K562 (cell line): Measurements from ENCODE around the gene B3GAT1.

Experiments used
- POLR2A ChIP-seq: fragments of 450-650 bp; conservative IDR thresholded peaks from 2 replicates; pipeline ENCODE4 v1.6.1; 2016
- POLR2G ChIP-seq: fragments of 200-400 bp; formaldehyde crosslinking; IDR thresholded peaks from 2 replicates; pipeline ENCODE4 v1.6.1; 2017; ENCODE audit warnings: low read depth, mild to moderate bottlenecking, antibody characterized with exemption, low read length, moderate library complexity
- RCOR1 ChIP-seq, 2 experiments: IDR thresholded peaks; 2 replicates each; pipeline ENCODE4 v1.6.1; 2012; ENCODE audit warnings: low read depth in 2 of 2, low read length in 2 of 2, borderline replicate concordance in 1 of 2, improper control_type of control experiment in 1 of 2
- U2AF1 ChIP-seq: fragments of 200-400 bp; formaldehyde crosslinking; optimal IDR thresholded peaks from 2 replicates; pipeline ENCODE3; 2017; ENCODE audit warnings: mild to moderate bottlenecking, low read depth, low read length, moderate library complexity
- TF ChIP-seq, protein P1 (sequence below), 3 experiments: IDR thresholded peaks in 2 of 3; conservative IDR thresholded peaks in 1 of 3; 2 replicates each; pipeline ENCODE4 v1.5.1; 2011 to 2012; ENCODE audit warnings: low read length in 3 of 3, mild to moderate bottlenecking in 3 of 3, control low read depth in 2 of 3, improper control_type of control experiment in 1 of 3, inconsistent platforms in 1 of 3, low read depth in 1 of 3, mixed read lengths in 1 of 3, moderate library complexity in 1 of 3; ENCODE audit not compliant: insufficient read depth in 2 of 3

DNA sequence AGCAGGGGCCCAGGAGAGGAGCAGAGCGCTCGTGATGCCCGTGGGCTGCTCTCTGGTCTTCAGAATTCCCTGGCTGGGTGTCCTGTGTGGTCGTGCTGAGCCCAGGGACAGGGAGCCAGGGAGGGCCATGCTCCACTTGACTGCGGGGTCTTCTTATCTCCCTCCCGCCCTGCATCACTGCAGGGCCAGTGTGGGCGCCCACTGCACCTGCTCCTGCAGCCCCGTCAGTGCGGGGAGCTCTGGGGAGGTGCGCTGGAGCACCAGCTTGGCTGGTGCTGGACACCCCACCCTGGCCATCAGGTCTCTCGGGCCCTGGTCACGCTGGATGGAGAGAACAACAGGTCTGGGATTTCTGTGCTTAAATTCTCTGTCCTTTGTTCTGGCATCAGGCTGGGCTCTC lies 31.8 kb downstream of the B3GAT1 start:
- TF ChIP-seq U2AF1 = no peak
- TF ChIP-seq POLR2A = no peak
- TF ChIP-seq, protein P1, sequence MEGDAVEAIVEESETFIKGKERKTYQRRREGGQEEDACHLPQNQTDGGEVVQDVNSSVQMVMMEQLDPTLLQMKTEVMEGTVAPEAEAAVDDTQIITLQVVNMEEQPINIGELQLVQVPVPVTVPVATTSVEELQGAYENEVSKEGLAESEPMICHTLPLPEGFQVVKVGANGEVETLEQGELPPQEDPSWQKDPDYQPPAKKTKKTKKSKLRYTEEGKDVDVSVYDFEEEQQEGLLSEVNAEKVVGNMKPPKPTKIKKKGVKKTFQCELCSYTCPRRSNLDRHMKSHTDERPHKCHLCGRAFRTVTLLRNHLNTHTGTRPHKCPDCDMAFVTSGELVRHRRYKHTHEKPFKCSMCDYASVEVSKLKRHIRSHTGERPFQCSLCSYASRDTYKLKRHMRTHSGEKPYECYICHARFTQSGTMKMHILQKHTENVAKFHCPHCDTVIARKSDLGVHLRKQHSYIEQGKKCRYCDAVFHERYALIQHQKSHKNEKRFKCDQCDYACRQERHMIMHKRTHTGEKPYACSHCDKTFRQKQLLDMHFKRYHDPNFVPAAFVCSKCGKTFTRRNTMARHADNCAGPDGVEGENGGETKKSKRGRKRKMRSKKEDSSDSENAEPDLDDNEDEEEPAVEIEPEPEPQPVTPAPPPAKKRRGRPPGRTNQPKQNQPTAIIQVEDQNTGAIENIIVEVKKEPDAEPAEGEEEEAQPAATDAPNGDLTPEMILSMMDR (IDR thresholded peaks at IDR 0.05 in 2 of 3, conservative IDR thresholded peaks at IDR 0.05 in 1 of 3; ENCODE audit: insufficient read depth in 2 of 3, low read depth in 1 of 3, low read length in 3 of 3) = no peak
- no peak for TF ChIP-seq RCOR1 (IDR thresholded peaks at IDR 0.05; ENCODE audit: borderline replicate concordance in 1 of 2, low read depth in 2 of 2, low read length in 2 of 2)
- TF ChIP-seq POLR2G = no peak
